ENCODE measurements around the gene SETMAR.
"Not testable (repeated sequence)": the region's sequence is repeated elsewhere in the genome, so short reads cannot be mapped to it uniquely, and the experiment has no call there.

The SETMAR gene

DNA sequence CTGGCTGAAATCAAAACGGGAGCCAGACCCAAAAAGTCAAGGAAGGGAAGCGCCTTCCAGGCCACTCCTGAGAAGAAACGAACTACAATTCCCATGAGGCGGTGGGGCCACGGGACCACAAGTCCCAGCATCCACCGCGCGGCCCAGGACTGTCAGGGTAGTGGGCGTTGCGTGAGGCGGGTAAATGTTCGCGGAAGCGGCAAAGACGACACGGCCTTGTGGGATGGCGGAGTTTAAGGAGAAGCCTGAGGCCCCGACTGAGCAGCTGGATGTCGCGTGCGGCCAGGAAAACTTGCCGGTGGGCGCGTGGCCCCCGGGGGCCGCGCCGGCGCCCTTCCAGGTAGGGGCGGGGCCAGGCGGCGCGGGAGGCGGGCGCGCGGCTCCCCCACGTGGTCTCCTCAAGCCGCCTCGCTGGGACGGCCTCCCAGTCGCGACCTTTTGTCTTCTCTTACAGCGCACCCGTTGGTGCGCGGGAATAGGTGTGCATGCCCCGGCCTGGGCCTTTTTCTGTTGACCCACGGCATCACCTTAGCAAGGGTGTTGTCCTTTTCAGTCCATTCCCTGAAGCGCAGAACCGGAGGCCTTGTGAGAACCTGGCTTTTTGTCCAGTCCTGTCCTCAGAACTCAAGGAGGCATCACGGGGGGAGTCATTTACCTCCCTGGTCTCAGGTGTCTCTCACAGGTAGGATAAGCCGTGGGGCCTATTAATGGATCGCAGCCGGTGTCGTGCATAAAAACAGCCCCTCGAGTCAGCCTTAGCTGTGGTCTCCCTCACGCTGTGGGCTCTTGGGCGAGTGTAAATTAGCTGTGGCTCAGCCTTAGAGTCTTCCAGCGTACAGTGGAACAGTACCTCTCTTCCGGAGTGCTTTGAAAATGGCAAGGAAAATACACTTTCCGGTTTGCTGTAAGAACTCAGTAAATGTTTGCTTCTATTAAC, at the start of gene SETMAR:
Gene SETMAR, plus strand, starts transcription at position 183 of the 937 bp plus-strand sequence. Its CDS starts 2 bp downstream, at position 185.
- peak; percentile 80 for DNase-seq (ENCODE audit: low read depth)

DNA sequence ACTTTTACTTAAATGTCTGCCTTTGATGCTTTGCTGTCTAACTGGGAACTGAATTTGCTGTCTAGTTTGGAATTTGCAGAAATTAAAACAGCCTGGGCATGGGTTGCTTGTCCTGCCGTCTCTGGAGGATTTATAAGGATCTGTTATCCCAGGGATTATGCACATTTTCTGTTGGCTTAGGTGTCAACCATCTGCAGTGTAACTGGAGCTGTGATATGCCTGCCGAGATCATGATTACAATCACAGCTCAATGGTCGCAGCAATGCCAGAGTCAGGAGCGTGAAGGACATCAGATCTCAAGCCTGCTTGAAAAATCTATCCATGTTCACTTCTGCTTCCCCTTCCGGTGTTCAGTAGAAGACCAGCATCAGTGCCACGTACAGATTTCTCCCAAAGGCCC, 41.8 kb upstream of the SETMAR start:
- no peak for DNase-seq (ENCODE audit: low read depth)

DNA sequence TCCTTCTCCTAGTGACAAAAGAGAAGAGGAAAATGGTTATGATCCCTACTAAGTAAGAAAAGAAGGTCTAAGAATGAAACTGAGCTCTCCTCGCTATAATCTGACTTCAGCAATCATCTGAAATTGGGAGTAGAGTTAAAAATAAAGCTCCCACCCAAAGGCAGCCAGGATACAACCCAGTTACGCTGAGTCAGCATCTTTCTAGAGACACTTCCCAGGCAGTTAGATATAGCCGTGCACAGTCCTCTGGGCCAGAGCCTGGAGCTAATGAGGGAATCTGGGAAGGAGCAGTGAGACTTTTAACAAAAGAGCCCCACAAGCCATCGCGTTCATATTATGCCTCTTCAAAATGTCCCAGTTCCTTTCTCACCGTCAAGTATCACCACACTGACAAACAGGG, 39.1 kb upstream of the SETMAR start:
- no peak for DNase-seq (ENCODE audit: low read depth)

DNA sequence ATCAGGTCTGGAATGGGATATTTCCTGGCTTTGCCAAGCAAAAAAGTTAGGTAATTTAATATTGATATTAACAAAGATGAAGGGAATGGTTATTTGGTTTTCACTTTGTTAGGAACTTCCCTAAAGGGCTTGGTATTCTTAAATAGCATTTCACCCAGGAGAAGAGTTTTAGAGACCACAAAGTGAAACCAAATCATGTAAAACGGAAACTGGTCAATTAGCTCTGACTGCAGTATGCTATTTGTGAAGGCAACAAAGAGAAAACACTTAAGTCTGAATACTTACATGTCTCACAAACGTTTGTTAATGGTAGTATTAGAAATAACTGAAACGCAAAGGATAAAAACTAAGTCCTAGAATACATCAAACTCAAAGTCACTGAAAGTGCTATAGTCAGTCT, 32.4 kb upstream of the SETMAR start:
- DNase-seq (ENCODE audit: low read depth): no peak

DNA sequence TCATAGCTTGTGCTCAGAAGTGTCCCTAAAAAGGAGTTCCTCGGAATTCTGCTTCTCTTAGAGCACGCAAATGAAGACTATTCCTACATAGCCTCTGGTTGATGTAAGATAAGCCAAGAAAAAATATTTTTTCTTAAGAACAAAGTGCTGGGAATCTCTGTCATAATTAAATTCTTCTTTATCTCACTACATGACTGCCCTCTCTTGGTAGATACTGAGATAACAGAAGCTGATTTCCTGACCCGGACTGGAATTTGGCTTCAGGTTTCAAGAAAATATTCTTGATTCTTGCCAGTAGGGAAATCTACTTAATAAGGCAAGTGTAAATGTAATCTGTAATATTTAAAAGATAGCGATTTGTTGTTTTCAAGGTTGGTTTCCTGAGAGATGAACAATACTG, 31.3 kb upstream of the SETMAR start:
- DNase-seq (ENCODE audit: low read depth): peak; percentile 43

DNA sequence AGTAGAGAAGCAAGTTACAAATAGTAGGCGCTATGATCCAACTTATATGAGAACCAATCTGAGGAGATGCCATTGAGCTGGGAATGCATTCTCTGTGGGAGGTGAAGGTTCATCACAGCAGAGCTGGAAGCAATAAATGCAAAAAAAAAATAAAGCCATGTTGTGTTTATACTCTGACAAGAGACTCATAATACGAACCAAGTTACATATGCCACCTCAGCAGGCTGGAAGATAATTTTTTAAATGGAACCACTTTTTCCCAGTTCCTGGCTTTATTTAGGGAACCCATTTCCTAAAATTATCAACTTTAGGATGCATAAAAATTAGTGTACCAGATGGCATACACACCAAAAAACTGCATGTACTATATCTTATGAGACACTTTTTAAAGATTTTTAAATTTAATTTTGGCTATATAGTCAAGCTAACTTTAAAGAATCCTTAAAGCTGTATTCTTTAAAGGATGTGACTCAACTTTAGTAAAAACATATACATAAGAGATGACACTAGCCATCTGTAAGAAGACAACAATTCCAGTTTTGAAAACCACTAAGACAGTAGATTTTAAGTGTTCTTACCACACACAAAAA, 23.6 kb upstream of the SETMAR start:
- no peak for DNase-seq (ENCODE audit: low read depth)

DNA sequence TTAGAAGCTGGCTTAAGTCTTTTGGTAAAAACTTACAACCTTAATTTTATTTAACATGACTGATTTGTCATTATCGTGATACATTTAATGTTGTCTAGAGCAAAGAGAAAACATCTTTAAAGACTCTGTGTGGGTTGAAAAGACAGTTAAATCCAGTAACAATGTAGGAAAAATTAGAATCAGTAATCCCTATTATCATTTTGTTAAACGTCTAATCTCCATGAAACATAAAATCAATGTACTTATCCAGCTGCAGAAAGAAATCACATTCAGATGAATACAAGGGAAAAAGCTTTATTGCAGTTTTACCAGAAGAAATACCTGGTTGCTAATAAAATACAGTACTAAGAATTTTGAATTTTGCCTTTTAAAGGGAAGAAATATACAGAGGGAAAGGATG, 21.2 kb upstream of the SETMAR start:
- DNase-seq (ENCODE audit: low read depth): no peak

DNA sequence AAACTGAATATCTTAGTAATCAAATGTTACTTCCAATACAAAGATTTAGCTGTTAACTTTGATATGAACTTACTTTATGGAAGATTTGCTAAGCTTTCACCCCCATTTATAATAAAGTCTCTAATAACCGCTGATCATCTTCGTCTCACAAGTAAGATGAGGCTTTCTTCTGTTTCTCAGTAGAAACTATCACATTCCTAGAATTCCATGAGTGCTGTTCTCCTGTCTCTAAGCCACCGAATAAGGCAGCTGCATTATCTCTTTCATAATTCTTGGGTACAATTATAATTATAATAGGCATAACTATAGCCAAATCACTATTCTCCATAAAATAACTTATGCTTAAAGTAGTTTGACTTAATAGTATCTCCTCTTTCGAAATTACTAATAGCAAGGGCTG, 18.3 kb upstream of the SETMAR start:
- DNase-seq (ENCODE audit: low read depth): no peak

DNA sequence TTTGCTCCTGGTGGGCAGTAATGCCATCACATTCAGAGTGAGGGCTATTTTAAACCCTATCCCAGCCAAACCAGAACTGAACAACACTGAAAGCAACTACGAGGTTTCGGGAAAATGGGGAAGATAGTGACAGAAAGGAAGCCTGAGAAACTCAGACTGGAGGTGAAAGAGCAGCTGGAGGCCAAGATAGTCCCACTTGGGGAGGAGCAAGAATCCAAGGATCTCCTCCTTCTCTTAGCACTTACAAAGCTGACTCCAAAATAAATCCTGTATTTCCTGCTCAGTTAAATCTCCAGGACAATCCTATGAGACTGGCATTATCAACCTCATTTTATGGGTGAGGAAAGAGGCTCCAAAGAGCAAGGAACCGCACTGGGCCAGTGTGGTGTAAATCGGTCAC, 14.1 kb upstream of the SETMAR start:
- DNase-seq (ENCODE audit: low read depth): no peak

DNA sequence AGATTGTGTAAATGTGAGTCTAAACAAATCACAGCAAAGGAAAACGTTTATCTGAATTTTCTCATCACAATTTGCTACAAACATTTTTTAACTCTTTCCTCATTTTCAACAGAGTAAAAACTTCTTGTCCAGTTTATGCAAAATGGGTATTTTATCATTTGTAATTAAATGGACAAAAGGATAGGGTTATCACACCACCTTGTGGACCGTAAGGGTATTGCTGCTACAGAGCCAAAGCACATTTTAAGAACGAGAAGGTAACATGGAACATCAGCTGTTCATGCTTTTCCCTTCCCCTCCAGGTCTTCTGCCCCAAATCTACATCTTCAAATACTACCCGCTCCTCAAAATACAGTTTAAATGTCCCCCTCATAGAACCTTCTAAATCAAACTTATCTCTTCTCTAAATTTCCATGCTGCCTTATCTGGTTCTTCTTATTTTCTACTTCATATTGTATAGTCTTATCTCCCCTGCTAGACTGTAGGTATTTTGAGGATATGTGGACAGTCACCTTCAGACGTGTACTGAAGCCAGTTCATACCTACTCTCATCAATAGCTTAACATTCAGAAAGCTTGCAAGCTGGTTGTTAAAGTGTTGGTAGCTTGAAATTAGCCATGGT, 12.8 kb upstream of the SETMAR start:
- DNase-seq (ENCODE audit: low read depth): peak; percentile 45

DNA sequence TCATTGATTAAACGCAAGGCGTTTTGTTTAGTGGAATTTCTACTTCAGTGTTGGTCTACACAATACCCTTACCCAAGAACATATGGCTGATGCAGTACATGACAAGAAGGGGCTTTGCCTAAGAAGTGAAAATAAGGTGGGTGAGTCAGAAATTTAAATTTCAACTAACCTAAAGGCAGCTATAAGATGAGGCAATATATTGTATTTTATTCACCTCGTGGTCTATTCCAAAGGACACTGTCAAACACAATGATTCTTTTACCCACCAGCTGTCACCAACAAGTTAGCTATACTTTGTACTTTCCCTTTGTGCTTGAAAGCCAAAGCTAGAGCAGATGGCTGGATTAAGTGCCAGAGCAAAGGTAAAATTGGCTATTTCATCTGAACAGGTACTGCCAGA, 10.9 kb upstream of the SETMAR start:
- no peak for DNase-seq (ENCODE audit: low read depth)

DNA sequence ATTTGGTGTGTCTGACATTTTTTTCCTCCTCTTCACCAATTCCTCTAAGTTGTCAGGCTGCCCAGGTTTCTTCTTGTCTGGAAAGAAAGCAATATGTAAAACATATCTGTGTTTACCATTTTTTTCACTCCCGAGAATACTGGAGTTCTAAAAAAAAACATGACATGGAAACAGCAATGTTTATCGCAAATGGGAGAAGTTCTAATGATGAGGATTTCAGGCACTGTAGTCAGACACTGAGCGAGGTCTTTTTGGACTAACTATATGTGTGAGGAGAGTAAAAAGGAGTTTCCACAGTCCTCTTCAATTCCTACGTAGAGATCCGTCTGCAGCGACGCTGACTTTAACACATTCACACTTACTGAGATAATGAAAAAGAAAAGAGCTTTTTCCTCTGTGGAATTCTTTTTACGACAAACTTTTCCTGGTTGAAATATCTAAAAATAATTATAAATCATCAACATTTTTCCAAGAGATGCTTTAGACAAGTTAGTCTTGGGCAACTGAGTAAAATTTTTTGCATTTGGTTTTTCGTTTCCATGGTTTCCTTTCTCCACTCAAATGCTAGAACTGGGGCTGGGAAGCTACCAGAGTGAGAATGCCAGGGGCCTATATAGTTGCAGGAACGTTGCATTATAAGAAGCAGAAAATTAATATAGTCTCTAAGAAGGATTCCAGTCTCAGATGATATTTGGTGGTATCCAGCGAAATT, 8.4 kb upstream of the SETMAR start:
- no peak for DNase-seq (ENCODE audit: low read depth)

DNA sequence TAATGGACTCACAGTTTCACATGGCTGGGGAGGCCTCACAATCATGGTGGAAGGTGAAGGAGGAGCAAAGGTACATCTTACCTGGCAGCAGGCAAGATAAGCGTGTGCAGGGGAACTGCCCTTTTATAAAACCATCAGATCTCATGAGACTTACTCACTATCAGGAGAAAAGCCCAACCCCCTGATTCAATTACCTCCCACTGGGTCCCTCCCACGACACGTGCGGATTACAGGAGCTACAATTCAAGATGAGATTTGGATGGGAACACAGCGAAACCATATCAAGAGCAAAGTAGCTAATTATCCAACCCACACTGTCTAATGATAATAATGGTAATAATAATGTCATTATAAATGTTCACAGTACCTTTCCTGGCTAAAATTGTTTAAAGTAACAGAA, 6.7 kb upstream of the SETMAR start:
- not testable (repeated sequence) for DNase-seq (ENCODE audit: low read depth)

DNA sequence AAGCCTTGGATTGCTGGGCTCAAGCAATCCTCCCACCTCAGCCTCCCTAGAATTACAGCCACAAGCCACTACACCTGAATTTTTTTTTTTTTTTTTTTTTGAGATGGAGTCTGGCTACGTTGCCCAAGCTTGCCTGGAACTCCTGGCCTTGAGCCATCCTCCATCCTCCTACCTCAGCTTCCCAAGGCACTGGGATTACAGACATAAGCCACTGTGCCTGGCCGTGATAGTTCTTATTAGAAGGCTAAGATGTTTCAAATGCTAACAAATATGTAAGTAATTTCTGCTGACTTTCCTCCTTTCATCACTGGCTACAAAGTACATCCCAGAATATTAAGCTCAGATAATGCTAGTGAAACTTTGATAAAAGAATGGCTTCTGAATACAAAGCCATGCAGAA, 5.7 kb upstream of the SETMAR start:
- DNase-seq (ENCODE audit: low read depth): no peak

DNA sequence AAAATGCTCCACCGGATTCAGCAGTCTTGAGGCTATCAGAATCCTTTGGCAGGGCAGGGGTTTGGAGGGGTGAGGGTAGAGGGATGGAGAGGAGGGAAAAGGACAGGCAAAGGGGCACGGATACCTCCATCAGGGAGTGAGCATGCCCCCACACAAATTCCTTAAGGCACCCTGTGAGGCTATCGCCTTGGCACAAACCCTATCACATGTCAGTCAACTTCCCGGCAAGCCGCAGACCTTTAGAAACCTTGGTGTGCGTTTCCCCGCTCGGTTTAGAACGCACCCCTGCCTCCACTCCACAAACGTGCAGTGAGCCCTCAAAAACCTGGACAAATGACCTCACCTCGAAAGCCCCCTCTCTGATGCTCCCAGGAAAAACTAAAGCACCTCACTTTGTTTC, 422 bp upstream of the SETMAR start:
- DNase-seq (ENCODE audit: low read depth): no peak

DNA sequence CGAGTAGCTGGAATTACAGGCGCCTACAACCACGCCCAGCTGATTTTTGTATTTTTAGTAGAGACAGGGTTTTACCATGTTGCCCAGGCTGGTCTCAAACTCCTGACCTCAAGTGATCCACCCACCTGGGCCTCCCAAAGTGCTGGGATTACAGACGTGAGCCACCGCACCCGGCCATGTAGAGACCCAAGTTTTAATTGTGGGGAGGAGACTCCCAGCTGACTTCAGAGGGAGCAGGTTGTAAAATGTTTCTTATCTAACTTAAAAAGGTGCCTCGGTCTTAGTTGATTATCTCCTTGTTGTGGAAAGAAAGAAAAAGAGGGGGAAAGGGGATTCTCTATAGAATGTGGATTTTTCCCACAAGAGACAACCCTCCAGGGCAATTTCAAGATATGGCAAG, 2.0 kb downstream of the SETMAR start:
- DNase-seq (ENCODE audit: low read depth): not testable (repeated sequence)

DNA sequence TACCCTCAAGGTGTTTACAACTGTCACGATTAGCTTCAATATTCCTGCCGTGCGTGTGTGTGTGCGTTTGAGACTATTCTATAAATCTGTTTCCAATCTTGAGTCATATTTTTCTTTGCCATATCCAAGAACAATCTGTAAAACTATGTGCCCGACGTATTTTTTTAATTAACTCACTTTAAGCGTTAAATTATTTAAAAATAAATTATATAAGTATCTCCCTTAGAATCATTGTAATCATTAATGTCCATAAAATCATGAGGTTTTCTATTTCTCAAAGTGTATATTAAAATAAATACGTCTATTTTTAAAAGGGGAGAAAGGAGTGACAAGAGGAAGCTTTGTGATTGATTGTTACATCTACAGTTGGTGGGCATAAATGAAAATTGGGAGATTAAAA, 2.9 kb downstream of the SETMAR start:
- DNase-seq (ENCODE audit: low read depth): no peak

DNA sequence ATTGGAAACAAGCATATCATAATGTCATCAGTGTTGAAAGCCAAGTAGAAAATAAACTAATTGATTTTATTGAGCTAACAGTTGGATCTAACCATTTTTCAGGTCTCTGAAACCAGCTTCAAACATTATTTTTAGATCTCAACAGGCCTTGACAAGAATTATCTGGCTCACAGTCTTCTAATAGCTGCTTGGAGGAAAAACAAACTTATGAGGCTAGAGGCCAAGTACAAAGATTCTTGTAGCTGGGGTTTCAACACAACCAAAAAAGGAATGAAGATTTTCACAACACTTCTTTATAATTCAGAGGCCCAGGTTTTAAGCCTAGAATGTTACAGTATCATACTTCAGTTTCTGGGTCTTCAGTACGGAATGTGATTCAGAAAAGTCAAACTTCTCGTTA, 3.7 kb downstream of the SETMAR start:
- no peak for DNase-seq (ENCODE audit: low read depth)

DNA sequence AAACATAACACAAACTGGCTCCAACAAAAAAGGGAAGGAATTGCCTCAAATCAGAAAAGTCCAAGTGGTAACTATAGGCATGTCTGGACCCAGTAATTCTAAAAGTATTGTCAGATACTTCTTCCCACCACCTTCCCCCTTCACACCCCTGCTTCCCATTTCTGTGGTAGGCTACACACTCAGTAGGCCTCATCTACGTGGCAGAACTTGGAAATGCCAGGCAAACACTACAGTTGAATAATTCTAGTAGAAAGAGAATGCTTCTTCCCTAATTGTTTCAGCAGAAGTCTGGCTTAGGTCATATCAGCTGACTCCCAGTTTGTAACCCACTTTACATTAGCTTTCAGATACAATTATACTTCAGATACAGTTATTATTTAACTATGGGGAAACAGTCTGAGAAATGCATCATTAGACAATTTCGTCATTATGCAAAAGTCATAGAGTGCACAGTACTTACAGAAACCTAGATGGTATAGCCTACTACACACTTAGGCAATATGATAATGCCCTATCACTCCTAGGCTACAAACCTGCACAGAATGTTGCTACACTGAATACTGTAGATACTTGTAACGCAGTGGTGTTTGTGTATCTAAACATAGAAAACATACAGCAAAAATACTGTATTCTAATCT, 6.4 kb downstream of the SETMAR start:
- no peak for DNase-seq (ENCODE audit: low read depth)

DNA sequence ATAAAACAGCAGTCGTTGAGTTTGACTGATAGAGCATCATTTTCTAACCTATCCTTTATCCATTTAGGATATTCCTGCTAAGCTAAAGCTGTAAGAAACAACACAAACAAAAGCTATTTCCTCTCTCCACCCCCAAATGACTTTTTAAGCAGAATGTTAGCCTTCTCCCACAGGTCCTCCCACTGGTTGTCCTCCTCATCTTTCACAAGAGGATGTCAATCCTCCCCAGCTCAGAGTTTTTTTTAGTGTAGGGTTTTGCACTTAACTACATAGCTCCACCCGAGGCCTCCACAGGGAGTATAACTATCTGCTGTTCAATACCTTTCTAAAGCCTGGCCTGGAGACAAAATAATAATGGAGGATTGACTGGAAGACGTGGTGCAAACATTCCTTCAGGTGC, 7.8 kb downstream of the SETMAR start:
- DNase-seq (ENCODE audit: low read depth): no peak

DNA sequence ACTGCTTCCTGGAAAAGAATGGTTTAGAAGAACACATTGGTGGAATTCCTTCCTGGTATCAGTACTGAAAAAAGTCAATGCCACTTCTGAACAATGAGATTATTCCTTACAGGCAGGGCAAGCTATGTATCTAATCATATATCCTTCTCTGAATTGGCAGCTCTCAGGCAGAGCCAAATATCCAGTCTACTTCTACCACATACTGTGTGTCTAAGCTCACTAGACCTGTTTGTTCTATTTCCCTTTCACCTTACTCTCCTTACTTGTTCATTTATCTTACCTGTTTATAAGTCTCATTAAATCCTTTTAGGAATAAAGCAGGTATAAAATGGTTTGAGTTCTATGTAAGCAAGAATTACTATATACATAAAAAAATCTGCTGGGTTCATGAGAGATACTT, 8.3 kb downstream of the SETMAR start:
- no peak for DNase-seq (ENCODE audit: low read depth)
